ENCODE measurements around the gene VPS37C. TPM values are rescaled to one million over a fixed set of nuclear protein-coding genes. Genes with fewer than 3 reads are reported as not detected.

VPS37C gene
- total and polyA plus RNA-seq, 9 of the 15 experiments (the other 6 are each of a cell fraction or from before 2014, with no cell fraction given) = 0.62 to 29.8 (median 11.5) TPM

DNA sequence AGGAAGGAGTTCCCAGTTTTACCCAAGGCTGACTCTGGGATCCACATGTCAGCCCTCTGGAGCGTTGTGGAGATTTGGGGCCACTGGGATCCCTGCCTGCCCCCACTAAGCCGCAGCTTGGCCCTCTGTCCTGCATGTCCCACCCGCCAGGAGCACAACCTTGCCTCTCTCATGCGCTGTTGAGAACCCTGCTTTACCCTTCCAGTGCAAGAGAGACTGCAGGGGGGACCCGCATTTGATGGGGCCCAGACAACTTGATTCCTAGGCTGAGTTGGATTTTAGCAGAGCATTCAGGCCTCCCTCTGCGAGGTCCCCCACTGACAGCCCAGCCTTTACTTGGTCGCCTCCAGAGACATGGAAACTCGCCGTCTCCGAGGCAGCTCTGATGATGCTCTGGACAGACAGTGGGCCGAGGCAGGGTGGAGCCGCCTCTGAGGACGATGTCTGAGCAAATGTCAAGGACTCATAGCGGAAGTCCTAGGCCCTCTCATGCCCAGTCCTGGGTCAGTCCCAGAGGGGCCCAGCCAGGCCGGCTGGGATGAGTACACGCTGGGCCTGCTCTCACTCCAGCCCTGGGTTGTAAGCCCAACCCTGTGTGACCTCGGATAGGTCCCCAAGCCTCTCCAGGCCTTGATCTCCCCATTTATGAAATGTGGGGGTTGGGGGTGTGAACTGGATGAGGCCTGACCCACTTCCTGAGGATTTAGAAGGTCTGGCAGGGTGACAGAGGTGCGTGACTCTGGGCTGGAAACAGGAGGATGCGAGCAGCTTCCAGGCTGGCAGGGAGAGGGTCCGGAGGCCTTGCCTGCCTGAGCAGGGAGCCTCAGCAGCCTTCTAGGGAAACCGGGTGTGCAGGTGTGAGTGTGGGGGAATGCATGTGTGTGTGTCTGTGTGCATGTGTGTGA lies 58.3 kb downstream of the VPS37C start:
- TF ChIP-seq ZNF445 (CRISPR knock-in tag; IDR thresholded peaks at IDR 0.05; ENCODE audit: low read depth) = no peak
- TF ChIP-seq CC2D1A (IDR thresholded peaks at IDR 0.05) = no peak
- no peak for TF ChIP-seq NBN (IDR thresholded peaks at IDR 0.05; ENCODE audit: low read depth)
- TF ChIP-seq MAFF (IDR thresholded peaks at IDR 0.05; ENCODE audit: low read length) = no peak
- no peak for TF ChIP-seq ZNF239 (CRISPR knock-in tag; IDR thresholded peaks at IDR 0.05)
- TF ChIP-seq CGGBP1 (CRISPR knock-in tag; IDR thresholded peaks at IDR 0.05) = no peak
- TF ChIP-seq ETV1 (tag; conservative IDR thresholded peaks at IDR 0.05; ENCODE audit: low read depth) = no peak
- Histone ChIP-seq H3K4me2 (ENCODE audit: insufficient read depth, low read length) (no peak overlapping the region), H2AFZ (ENCODE audit: low read depth, low read length) (no peak overlapping the region), H3K27me3 (ENCODE audit: control insufficient read depth in 2 of 2, insufficient read depth in 2 of 2, low read length in 2 of 2) (peaks cover 11 to 39% of the 10 kb centered on the region in 2 experiments; a peak in 4 of 5 replicates), H3K4me1 (replicated peaks in 1 of 2; ENCODE audit: control insufficient read depth in 2 of 2, insufficient read depth in 2 of 2, low read length in 2 of 2) (peaks cover 0 to 9% of the 10 kb centered on the region in 2 experiments; a peak in 1 of 5 replicates), H3K9me1 (ENCODE audit: control insufficient read depth, insufficient read depth, low read length) (no peaks in the 10 kb centered on the region), H3K36me3 (ENCODE audit: control insufficient read depth, insufficient read depth, low read length) (no peaks in the 10 kb centered on the region), H3K9me3 (replicated peaks; ENCODE audit: control insufficient read depth, insufficient read depth, low read depth, low read length) (0 out of 2 replicates have a peak, but pooled peaks cover 4% of the 10 kb centered on the region), H3K4me3 (no peak overlapping the region), H4K20me1 (replicated peaks; ENCODE audit: control insufficient read depth, insufficient read depth, low read length) (peaks cover 1% of the 10 kb centered on the region; the same call in 1 of the 2 replicates), H3K9ac (ENCODE audit: insufficient read depth in 1 of 2, low read depth in 2 of 2, low read length in 2 of 2) (peak overlapping the region in 1 of 2 experiments; percentile 9; a peak in 1 of 4 replicates), H3K79me2 (ENCODE audit: control insufficient read depth, insufficient read depth, low read length) (no peaks in the 10 kb centered on the region), H3K27ac (ENCODE audit: extremely low read depth, low read depth, low read length) (no peak overlapping the region)
- WGBS (ENCODE audit: insufficient coverage, low coverage, missing lambda C conversion rate) = 11% methylated on average over 21 of the region's 21 CpGs
- in situ Hi-C loops (cut with MboI) = no loop called here
- DNase-seq (ENCODE audit: extremely low read depth in 1 of 4, low spot score in 3 of 4) = no peak
- no TSS peak for BruUV-seq (replicated peaks)
- intact Hi-C loops (cut with micrococcal nuclease) = no loop called here
- no peak for FAIRE-seq
- peak; percentile 29 for ATAC-seq
- CTCF ChIA-PET (ENCODE audit: low intra/inter-chr PET ratio) = no interaction called here
- POLR2A ChIA-PET = no interaction called here
